Parathyroid adenoma (tissue), 2 donors: ENCODE data around the gene CFAP92.

Experiments used
- H2AFZ ChIP-seq: fragments of 300-600 bp; sonication (generic); one replicate; pipeline ENCODE4 v1.7.0; 2017; ENCODE audit warnings: antibody characterized with exemption, mild to moderate bottlenecking
- H3K27ac ChIP-seq: fragments of 300-600 bp; sonication (generic); one replicate; pipeline ENCODE4 v1.7.0; 2017
- H3K27me3 ChIP-seq: fragments of 300-600 bp; sonication (generic); one replicate; pipeline ENCODE4 v1.7.0; 2017; ENCODE audit warnings: low read length; ENCODE audit not compliant: control insufficient read depth, insufficient read depth
- H3K36me3 ChIP-seq: fragments of 300-600 bp; sonication (generic); one replicate; pipeline ENCODE4 v1.7.0; 2017; ENCODE audit warnings: low read length; ENCODE audit not compliant: control insufficient read depth, insufficient read depth
- H3K4me1 ChIP-seq: fragments of 300-600 bp; sonication (generic); one replicate; pipeline ENCODE4 v1.7.0; 2017; ENCODE audit warnings: control low read depth
- H3K4me2 ChIP-seq: fragments of 300-600 bp; sonication (generic); one replicate; pipeline ENCODE4 v1.7.0; 2017; ENCODE audit warnings: low read length
- H3K4me3 ChIP-seq: fragments of 300-600 bp; sonication (generic); one replicate; pipeline ENCODE4 v1.7.0; 2017; ENCODE audit warnings: low read depth, low read length
- H3K79me2 ChIP-seq: fragments of 300-600 bp; sonication (generic); one replicate; pipeline ENCODE4 v1.7.0; 2017; ENCODE audit warnings: control low read depth
- H3K9ac ChIP-seq: fragments of 300-600 bp; sonication (generic); one replicate; pipeline ENCODE4 v1.7.0; 2017; ENCODE audit warnings: mild to moderate bottlenecking
- H3K9me3 ChIP-seq: fragments of 300-600 bp; sonication (generic); one replicate; pipeline ENCODE4 v1.7.0; 2017; ENCODE audit warnings: low read length; ENCODE audit not compliant: control insufficient read depth
- CTCF ChIP-seq: fragments of 300-600 bp; sonication (generic); IDR thresholded peaks from one replicate; pipeline ENCODE4 v1.7.0; 2017; ENCODE audit warnings: antibody characterized with exemption, mild to moderate bottlenecking
- donor health status: primary hyperparathyroidism.

CFAP92 gene

GRCh38 chr3:129010310-129010956 is 16.6 kb upstream of the CFAP92 start:
- H3K4me3 ChIP-seq: no peak overlapping the region
- H3K36me3 ChIP-seq: no peaks in the 10 kb centered on the region
- no peak overlapping the region for H3K9ac ChIP-seq
- no peak overlapping the region for H2AFZ ChIP-seq
- no peaks in the 10 kb centered on the region for H3K79me2 ChIP-seq
- TF ChIP-seq CTCF: no peak
- no peaks in the 10 kb centered on the region for H3K9me3 ChIP-seq
- no peaks in the 10 kb centered on the region for H3K27me3 ChIP-seq
- no peaks in the 10 kb centered on the region for H3K4me1 ChIP-seq
- no peak overlapping the region for H3K27ac ChIP-seq
- no peak overlapping the region for H3K4me2 ChIP-seq

- Histone ChIP-seq H3K79me2 (no peaks in the 10 kb centered on the region), H3K4me1 (peaks cover 4% of the 10 kb centered on the region), H3K27me3 (no peaks in the 10 kb centered on the region), H3K36me3 (no peaks in the 10 kb centered on the region), H3K4me3 (no peak overlapping the region), H2AFZ (no peak overlapping the region), H3K27ac (no peak overlapping the region), H3K9me3 (no peaks in the 10 kb centered on the region), H3K4me2 (no peak overlapping the region), H3K9ac (no peak overlapping the region)
- no peak for TF ChIP-seq CTCF
These were observed 15.4 kb upstream of the CFAP92 start for GRCh38 chr3:129009266-129009665.

- Histone ChIP-seq H3K79me2 (no peaks in the 10 kb centered on the region), H3K4me1 (peaks cover 10% of the 10 kb centered on the region), H3K4me2 (no peak overlapping the region), H3K4me3 (no peak overlapping the region), H3K36me3 (no peaks in the 10 kb centered on the region), H3K9ac (no peak overlapping the region), H3K9me3 (no peaks in the 10 kb centered on the region), H3K27me3 (no peaks in the 10 kb centered on the region), H3K27ac (no peak overlapping the region), H2AFZ (no peak overlapping the region)
- no peak for TF ChIP-seq CTCF
These were observed 13.9 kb upstream of the CFAP92 start for GRCh38 chr3:129007792-129008191.

- Histone ChIP-seq H3K79me2 (no peaks in the 10 kb centered on the region), H3K4me1 (peaks cover 13% of the 10 kb centered on the region), H3K4me2 (no peak overlapping the region), H3K9ac (no peak overlapping the region), H3K9me3 (no peaks in the 10 kb centered on the region), H3K4me3 (no peak overlapping the region), H3K36me3 (no peaks in the 10 kb centered on the region), H2AFZ (no peak overlapping the region), H3K27ac (no peak overlapping the region), H3K27me3 (no peaks in the 10 kb centered on the region)
- no peak for TF ChIP-seq CTCF
These were observed 13.0 kb upstream of the CFAP92 start for GRCh38 chr3:129006864-129007263.
